HCT116 (cell line): ENCODE results near the gene PPP2R5C. TPM values are rescaled to one million over a fixed set of nuclear protein-coding genes. Genes with fewer than 3 reads are reported as not detected.

Source experiments
- ATAC-seq: fragments of 200-7000 bp; cut with Tn5 transposase; 2 replicates; pipeline ENCODE4 v1.9.1; 2020; ENCODE audit warnings: mild to moderate bottlenecking, moderate library complexity
- BruUV-seq: library from RNA; stranded (reverse); fragments of 400-500 nt; replicated peaks from 2 replicates; lab custom pipeline; 2021; lab: Mats Ljungman, UMichigan
- CTCF ChIA-PET: fragments of 300-600 bp; sonication (Branson Sonifier 250); formaldehyde crosslinking; loops from one replicate; lab custom pipeline; 2021; ENCODE audit warnings: antibody characterized with exemption; lab: Charles Lee
- POLR2A ChIA-PET: fragments of 300-600, 350-600 bp; sonication (Branson Sonifier 250); formaldehyde crosslinking; loops from one replicate; lab custom pipeline; 2021; ENCODE audit warnings: antibody characterized with exemption; lab: Charles Lee
- RAD21 ChIA-PET, 2 experiments: fragments of 300-600 bp; sonication (Branson Sonifier 250); formaldehyde crosslinking; loops; one replicate each; lab custom pipeline; 2023; ENCODE audit warnings: low total read pairs in 2 of 2; ENCODE audit not compliant: uncharacterized antibody in 2 of 2, unreplicated experiment in 2 of 2, low non-redundant PET in 1 of 2; lab: Charles Lee
- DNase-seq: peaks from one replicate; pipeline ENCODE4 v3.0.0-alpha.2; 2010; ENCODE audit warnings: low read depth, low spot score
- H2AFZ ChIP-seq: fragments of 200-600 bp; shearing (Covaris generic), sonication (generic); 2 replicates; pipeline ENCODE4 v1.6.1; 2017; ENCODE audit warnings: low read depth, mixed run types, mixed read lengths, antibody characterized with exemption, low read length; ENCODE audit not compliant: poor library complexity, severe bottlenecking
- H3K27ac ChIP-seq: 2 replicates; pipeline ENCODE4 v1.5.1; 2012; ENCODE audit warnings: low read depth, low read length
- H3K27me3 ChIP-seq: fragments of 200-600 bp; sonication (generic); 2 replicates; pipeline ENCODE4 v1.6.1; 2016; ENCODE audit warnings: mixed run types, low read length, mixed read lengths; ENCODE audit not compliant: insufficient read depth
- H3K36me3 ChIP-seq, 2 experiments: fragments of 200-500 bp in 1 of 2; fragments of 200-600 bp in 1 of 2; sonication (Bioruptor generic) in 1 of 2; sonication (generic) in 1 of 2; 2 replicates each; pipeline versions ENCODE4 v1.5.1 to v1.6.1; 2014 to 2016; ENCODE audit warnings: low read length in 2 of 2, inconsistent platforms in 1 of 2, mixed read lengths in 1 of 2, mixed run types in 1 of 2; ENCODE audit not compliant: insufficient read depth in 2 of 2, control insufficient read depth in 1 of 2
- H3K4me1 ChIP-seq, 2 experiments: fragments of 200-600 bp in 1 of 2; sonication (generic) in 1 of 2; 2 replicates each; pipeline versions ENCODE4 v1.5.1 to v1.6.1; 2012 to 2017; ENCODE audit warnings: low read length in 2 of 2, inconsistent platforms in 1 of 2, mild to moderate bottlenecking in 1 of 2, mixed read lengths in 1 of 2, mixed run types in 1 of 2, moderate library complexity in 1 of 2; ENCODE audit not compliant: insufficient read depth in 2 of 2, control insufficient read depth in 1 of 2
- H3K4me2 ChIP-seq: fragments of 200-600 bp; sonication (generic); 2 replicates; pipeline ENCODE4 v1.6.1; 2017; ENCODE audit warnings: mixed run types, low read length, mixed read lengths
- H3K4me3 ChIP-seq, 2 experiments: fragments of 200-600 bp in 1 of 2; sonication (generic) in 1 of 2; replicated peaks in 1 of 2; 2 replicates each; pipeline ENCODE4 v1.5.1; 2011 to 2016; ENCODE audit warnings: low read length in 2 of 2, control low read depth in 1 of 2, low read depth in 1 of 2, mild to moderate bottlenecking in 1 of 2, mixed read lengths in 1 of 2, mixed run types in 1 of 2
- H3K79me2 ChIP-seq: fragments of 200-600 bp; sonication (generic); 2 replicates; pipeline ENCODE4 v1.6.1; 2017; ENCODE audit warnings: mild to moderate bottlenecking, mixed run types, low read length, moderate library complexity, mixed read lengths; ENCODE audit not compliant: insufficient read depth
- H3K9ac ChIP-seq: fragments of 200-600 bp; sonication (generic); 2 replicates; pipeline ENCODE4 v1.6.1; 2016; ENCODE audit warnings: low read length, mixed read lengths
- H3K9me2 ChIP-seq: fragments of 200-600 bp; sonication (generic), shearing (Covaris generic); 2 replicates; pipeline ENCODE4 v1.6.1; 2017; ENCODE audit warnings: mixed run types, mild to moderate bottlenecking, moderate library complexity; ENCODE audit not compliant: insufficient read depth
- H3K9me3 ChIP-seq, 2 experiments: fragments of 200-500 bp in 1 of 2; fragments of 200-600 bp in 1 of 2; sonication (Bioruptor generic) in 1 of 2; sonication (generic) in 1 of 2; 2 replicates each; pipeline ENCODE4 v1.6.1; 2014 to 2017; ENCODE audit warnings: low read length in 2 of 2, mixed read lengths in 2 of 2, inconsistent platforms in 1 of 2, low read depth in 1 of 2, mild to moderate bottlenecking in 1 of 2, mixed run types in 1 of 2, moderate library complexity in 1 of 2; ENCODE audit not compliant: control insufficient read depth in 1 of 2, insufficient read depth in 1 of 2
- H4K20me1 ChIP-seq: fragments of 200-600 bp; sonication (generic), shearing (Covaris generic); 2 replicates; pipeline ENCODE4 v1.6.1; 2017; ENCODE audit warnings: mixed run types, mild to moderate bottlenecking, moderate library complexity; ENCODE audit not compliant: insufficient read depth
- CBX3 ChIP-seq: IDR thresholded peaks from 2 replicates; pipeline ENCODE4 v1.6.1; 2012; ENCODE audit warnings: low read depth
- EGR1 ChIP-seq: IDR thresholded peaks from 2 replicates; pipeline ENCODE4 v1.6.1; 2012; ENCODE audit warnings: low read depth
- SRF ChIP-seq: IDR thresholded peaks from 2 replicates; pipeline ENCODE4 v1.6.1; 2012; ENCODE audit warnings: low read depth
- ZBTB33 ChIP-seq: IDR thresholded peaks from 2 replicates; pipeline ENCODE4 v1.6.1; 2011; ENCODE audit warnings: mild to moderate bottlenecking, low read length, moderate library complexity; ENCODE audit not compliant: insufficient replicate concordance; ENCODE audit errors: extremely low read depth
- ZNF274 ChIP-seq: fragments of 200-500 bp; sonication (Bioruptor generic); IDR thresholded peaks from 2 replicates; pipeline ENCODE4 v1.6.1; 2014; ENCODE audit warnings: mild to moderate bottlenecking, low read depth, low read length, inconsistent platforms
- intact Hi-C: fragments of 100-400 bp; cut with micrococcal nuclease; formaldehyde crosslinking; loops from 2 replicates; pipeline ENCODE4 v1.10.0; 2022
- total RNA-seq: library from RNA; stranded (reverse); gene quantifications from one replicate; pipeline ENCODE4 v1.2.1, GENCODE V29; 2021; ENCODE audit not compliant: unreplicated experiment
- TF ChIP-seq, protein P1 (sequence below): IDR thresholded peaks from 2 replicates; pipeline ENCODE4 v1.6.1; 2012
- TF ChIP-seq, protein P2 (sequence below): IDR thresholded peaks from 2 replicates; pipeline ENCODE4 v1.6.1; 2012; ENCODE audit warnings: low read depth

The PPP2R5C gene
- total RNA-seq, 1 experiment from 2014 or later = 117 TPM

DNA sequence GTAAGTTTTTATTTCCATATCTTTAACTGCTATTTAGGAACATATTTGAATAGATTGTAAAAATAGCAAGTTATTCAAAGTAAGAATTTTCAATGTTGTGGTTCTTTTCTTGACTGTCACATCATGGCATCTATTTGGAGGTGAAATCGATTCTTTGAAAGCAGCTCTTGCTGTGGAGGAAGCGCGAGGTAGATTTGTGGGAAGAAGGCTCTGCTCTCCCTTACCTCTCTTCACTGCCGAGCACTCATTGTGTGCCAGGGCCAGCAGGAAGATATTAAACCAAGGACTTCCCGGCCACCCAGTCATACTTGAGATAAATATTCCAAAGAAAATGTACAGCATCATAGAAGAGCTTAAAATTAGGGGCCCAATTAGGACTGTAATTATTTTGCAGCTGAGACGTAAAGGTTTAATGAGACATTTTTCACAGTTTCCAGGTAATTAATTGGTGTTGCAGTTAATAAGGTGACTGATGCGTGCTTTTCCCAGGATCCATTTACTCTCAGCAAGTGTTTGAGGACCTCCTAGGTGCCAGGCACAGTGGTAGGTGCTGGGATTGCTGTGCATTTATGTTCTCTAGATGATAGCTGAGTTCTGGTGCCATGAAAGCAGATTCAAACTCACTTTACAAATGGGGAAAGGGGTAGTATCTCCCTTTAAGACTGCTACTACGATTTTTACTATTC, 113.7 kb downstream of the PPP2R5C start:
- no peaks in the 10 kb centered on the region for H3K27me3 ChIP-seq
- no peaks in the 10 kb centered on the region for H3K9me2 ChIP-seq
- ATAC-seq = no peak
- BruUV-seq = no TSS peak
- no peak overlapping the region for H3K27ac ChIP-seq
- H3K4me3 ChIP-seq = no peak overlapping the region
- no peaks in the 10 kb centered on the region for H3K9me3 ChIP-seq
- DNase-seq = no peak
- H3K4me2 ChIP-seq = no peak overlapping the region
- CTCF ChIA-PET = no interaction called here
- H3K36me3 ChIP-seq = no peaks in the 10 kb centered on the region
- no peak overlapping the region for H3K9ac ChIP-seq
- peaks cover 71% of the 10 kb centered on the region for H3K79me2 ChIP-seq
- POLR2A ChIA-PET = no interaction called here
- intact Hi-C loops = no loop called here
- no peak overlapping the region for H2AFZ ChIP-seq
- H3K4me1 ChIP-seq = peaks cover 18 to 34% of the 10 kb centered on the region in 2 experiments
- TF ChIP-seq SRF = no peak
- TF ChIP-seq ZNF274 = no peak
- no peak for TF ChIP-seq CBX3
- no peak for TF ChIP-seq EGR1
- TF ChIP-seq, protein P1, sequence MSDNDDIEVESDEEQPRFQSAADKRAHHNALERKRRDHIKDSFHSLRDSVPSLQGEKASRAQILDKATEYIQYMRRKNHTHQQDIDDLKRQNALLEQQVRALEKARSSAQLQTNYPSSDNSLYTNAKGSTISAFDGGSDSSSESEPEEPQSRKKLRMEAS = no peak
- TF ChIP-seq ZBTB33 = no peak
- TF ChIP-seq, protein P2, sequence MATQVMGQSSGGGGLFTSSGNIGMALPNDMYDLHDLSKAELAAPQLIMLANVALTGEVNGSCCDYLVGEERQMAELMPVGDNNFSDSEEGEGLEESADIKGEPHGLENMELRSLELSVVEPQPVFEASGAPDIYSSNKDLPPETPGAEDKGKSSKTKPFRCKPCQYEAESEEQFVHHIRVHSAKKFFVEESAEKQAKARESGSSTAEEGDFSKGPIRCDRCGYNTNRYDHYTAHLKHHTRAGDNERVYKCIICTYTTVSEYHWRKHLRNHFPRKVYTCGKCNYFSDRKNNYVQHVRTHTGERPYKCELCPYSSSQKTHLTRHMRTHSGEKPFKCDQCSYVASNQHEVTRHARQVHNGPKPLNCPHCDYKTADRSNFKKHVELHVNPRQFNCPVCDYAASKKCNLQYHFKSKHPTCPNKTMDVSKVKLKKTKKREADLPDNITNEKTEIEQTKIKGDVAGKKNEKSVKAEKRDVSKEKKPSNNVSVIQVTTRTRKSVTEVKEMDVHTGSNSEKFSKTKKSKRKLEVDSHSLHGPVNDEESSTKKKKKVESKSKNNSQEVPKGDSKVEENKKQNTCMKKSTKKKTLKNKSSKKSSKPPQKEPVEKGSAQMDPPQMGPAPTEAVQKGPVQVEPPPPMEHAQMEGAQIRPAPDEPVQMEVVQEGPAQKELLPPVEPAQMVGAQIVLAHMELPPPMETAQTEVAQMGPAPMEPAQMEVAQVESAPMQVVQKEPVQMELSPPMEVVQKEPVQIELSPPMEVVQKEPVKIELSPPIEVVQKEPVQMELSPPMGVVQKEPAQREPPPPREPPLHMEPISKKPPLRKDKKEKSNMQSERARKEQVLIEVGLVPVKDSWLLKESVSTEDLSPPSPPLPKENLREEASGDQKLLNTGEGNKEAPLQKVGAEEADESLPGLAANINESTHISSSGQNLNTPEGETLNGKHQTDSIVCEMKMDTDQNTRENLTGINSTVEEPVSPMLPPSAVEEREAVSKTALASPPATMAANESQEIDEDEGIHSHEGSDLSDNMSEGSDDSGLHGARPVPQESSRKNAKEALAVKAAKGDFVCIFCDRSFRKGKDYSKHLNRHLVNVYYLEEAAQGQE = no peak
- RAD21 ChIA-PET = no interaction called here
- H4K20me1 ChIP-seq = no peaks in the 10 kb centered on the region
